HL-60 (cell line): ENCODE results near the gene SERPINB11.

Experiments used
- GABPA ChIP-seq: IDR thresholded peaks from 2 replicates; pipeline ENCODE4 v1.6.1; 2012; ENCODE audit warnings: low read depth
- POLR2AphosphoS5 ChIP-seq: IDR thresholded peaks from 2 replicates; pipeline ENCODE4 v1.6.1; 2012; ENCODE audit warnings: low read depth
- REST ChIP-seq: IDR thresholded peaks from 2 replicates; pipeline ENCODE4 v1.6.1; 2012; ENCODE audit warnings: low read depth; ENCODE audit not compliant: insufficient replicate concordance
- SPI1 ChIP-seq: IDR thresholded peaks from 2 replicates; pipeline ENCODE4 v1.6.1; 2012; ENCODE audit warnings: low read depth, mild to moderate bottlenecking, borderline replicate concordance
- TF ChIP-seq, protein P1 (sequence below): IDR thresholded peaks from one replicate; pipeline ENCODE4 v1.5.1; 2011; ENCODE audit warnings: low read length, control low read depth, inconsistent platforms; ENCODE audit not compliant: insufficient read depth

- TF ChIP-seq, protein P1, sequence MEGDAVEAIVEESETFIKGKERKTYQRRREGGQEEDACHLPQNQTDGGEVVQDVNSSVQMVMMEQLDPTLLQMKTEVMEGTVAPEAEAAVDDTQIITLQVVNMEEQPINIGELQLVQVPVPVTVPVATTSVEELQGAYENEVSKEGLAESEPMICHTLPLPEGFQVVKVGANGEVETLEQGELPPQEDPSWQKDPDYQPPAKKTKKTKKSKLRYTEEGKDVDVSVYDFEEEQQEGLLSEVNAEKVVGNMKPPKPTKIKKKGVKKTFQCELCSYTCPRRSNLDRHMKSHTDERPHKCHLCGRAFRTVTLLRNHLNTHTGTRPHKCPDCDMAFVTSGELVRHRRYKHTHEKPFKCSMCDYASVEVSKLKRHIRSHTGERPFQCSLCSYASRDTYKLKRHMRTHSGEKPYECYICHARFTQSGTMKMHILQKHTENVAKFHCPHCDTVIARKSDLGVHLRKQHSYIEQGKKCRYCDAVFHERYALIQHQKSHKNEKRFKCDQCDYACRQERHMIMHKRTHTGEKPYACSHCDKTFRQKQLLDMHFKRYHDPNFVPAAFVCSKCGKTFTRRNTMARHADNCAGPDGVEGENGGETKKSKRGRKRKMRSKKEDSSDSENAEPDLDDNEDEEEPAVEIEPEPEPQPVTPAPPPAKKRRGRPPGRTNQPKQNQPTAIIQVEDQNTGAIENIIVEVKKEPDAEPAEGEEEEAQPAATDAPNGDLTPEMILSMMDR: no peak
- TF ChIP-seq SPI1: no peak
- TF ChIP-seq POLR2AphosphoS5: no peak
- no peak for TF ChIP-seq REST
- TF ChIP-seq GABPA: no peak
Measured at GRCh38 chr18:63684718-63685117, 18.0 kb upstream of the SERPINB11 start.
